Body of pancreas (tissue), 4 donors: ENCODE data around the gene QPRT. TPM values are rescaled to one million over a fixed set of nuclear protein-coding genes. Genes with fewer than 3 reads are reported as not detected.
"Not testable (repeated sequence)": the region's sequence is repeated elsewhere in the genome, so short reads cannot be mapped to it uniquely, and the experiment has no call there.

Experiments
- ATAC-seq: fragments of 150-250 bp; one replicate; pipeline ENCODE4 v1.9.1; 2016
- DNase-seq, 4 donors: peaks; one replicate each; pipeline ENCODE4 v3.0.0-alpha.2; 2019
- H3K27ac ChIP-seq, 4 donors: fragments of 200-600 bp; sonication (generic); 1 replicate in 3 of 4; 2 replicates in 1 of 4; pipeline versions ENCODE4 v1.5.1 to v1.6.1; 2016 to 2019; ENCODE audit warnings: mild to moderate bottlenecking in 1 of 4, mixed read lengths in 1 of 4, moderate library complexity in 1 of 4
- H3K27me3 ChIP-seq, 2 donors: fragments of 200-600 bp; sonication (generic); one replicate each; pipeline ENCODE4 v1.6.0; 2016; ENCODE audit warnings: mild to moderate bottlenecking in 1 of 2
- H3K36me3 ChIP-seq, 2 donors: fragments of 200-600 bp; sonication (generic); replicated peaks in 1 of 2; 2 replicates each; pipeline ENCODE4 v1.5.1; 2016; ENCODE audit warnings: low read depth in 2 of 2; ENCODE audit not compliant: insufficient read depth in 1 of 2
- H3K4me1 ChIP-seq: fragments of 200-600 bp; sonication (generic); one replicate; pipeline ENCODE4 v1.6.0; 2016
- H3K4me3 ChIP-seq, 2 donors: fragments of 200-600 bp; sonication (generic); 1 replicate in 1 of 2; 2 replicates in 1 of 2; pipeline ENCODE4 v1.5.1; 2016 to 2019
- H3K9me3 ChIP-seq, 3 donors: fragments of 200-600 bp; sonication (generic); 1 replicate in 2 of 3; 2 replicates in 1 of 3; pipeline ENCODE4 v1.5.1; 2016
- POLR2A ChIP-seq, 3 donors: fragments of 450-650 bp; IDR thresholded peaks; one replicate each; pipeline ENCODE4 v1.6.1; 2016; ENCODE audit warnings: antibody characterized with exemption in 3 of 3, mild to moderate bottlenecking in 2 of 3
- WGBS, 2 donors: methylation state at CpG; one replicate each; pipeline ENCODE4 v1.1.5; 2017; 5-methylcytosine and 5-hydroxymethylcytosine counted together
- intact Hi-C: fragments of 100-400 bp; cut with DNase I; formaldehyde crosslinking; loops from one replicate; pipeline ENCODE4 v1.15.1; 2023
- total RNA-seq, 2 donors: library from RNA; depleted of rRNA; stranded (reverse); fragments of >200 nt; gene quantifications; one replicate each; pipeline ENCODE4 v1.1.0, GENCODE V29; 2016
- TF ChIP-seq, protein P1 (sequence below), 7 experiments: fragments of 450-650 bp in 4 of 7; fragments of 200-600 bp in 3 of 7; sonication (generic) in 3 of 7; IDR thresholded peaks; one replicate each; pipeline ENCODE4 v1.5.1; 2016 to 2019; ENCODE audit warnings: antibody characterized with exemption in 7 of 7

The QPRT gene
- total RNA-seq, 2 donors from 2014 or later: 28.0 to 30.3 TPM

DNA sequence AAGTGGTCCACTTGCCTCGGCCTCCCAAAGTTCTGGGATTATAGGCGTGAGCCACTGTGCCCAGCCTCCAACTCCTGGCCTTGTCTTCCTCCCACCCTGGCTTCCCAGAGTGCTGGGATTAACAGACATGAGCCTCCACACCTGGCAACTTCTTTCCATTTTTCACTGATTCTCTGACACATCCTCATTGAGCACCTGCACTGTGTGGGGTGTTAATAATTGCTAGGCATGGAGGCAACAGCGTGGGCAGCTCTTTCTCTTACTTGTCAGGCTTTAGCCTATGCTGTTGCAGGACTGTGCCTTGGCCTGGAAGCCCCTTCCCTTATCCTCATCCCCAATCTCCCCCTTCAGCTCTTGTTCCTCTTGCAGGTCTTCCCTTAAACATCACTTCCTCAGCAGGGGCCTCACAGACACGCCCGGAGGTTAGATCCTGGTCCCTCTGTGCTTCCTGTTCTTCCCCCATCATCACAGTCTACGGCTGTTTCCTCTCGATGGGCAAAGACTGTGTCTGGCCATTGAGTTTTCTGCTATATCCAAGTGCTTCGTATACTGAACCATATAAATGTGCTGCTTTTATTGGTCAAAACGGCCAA is 7.9 kb downstream of the QPRT start:
- no peaks in the 10 kb centered on the region for H3K9me3 ChIP-seq
- no peak overlapping the region for H3K4me3 ChIP-seq
- WGBS, 2 donors: 71 to 73% methylated on average over 9 of the region's 9 CpGs
- no peaks in the 10 kb centered on the region for H3K4me1 ChIP-seq
- no peaks in the 10 kb centered on the region for H3K36me3 ChIP-seq
- no peak for ATAC-seq
- TF ChIP-seq, protein P1, sequence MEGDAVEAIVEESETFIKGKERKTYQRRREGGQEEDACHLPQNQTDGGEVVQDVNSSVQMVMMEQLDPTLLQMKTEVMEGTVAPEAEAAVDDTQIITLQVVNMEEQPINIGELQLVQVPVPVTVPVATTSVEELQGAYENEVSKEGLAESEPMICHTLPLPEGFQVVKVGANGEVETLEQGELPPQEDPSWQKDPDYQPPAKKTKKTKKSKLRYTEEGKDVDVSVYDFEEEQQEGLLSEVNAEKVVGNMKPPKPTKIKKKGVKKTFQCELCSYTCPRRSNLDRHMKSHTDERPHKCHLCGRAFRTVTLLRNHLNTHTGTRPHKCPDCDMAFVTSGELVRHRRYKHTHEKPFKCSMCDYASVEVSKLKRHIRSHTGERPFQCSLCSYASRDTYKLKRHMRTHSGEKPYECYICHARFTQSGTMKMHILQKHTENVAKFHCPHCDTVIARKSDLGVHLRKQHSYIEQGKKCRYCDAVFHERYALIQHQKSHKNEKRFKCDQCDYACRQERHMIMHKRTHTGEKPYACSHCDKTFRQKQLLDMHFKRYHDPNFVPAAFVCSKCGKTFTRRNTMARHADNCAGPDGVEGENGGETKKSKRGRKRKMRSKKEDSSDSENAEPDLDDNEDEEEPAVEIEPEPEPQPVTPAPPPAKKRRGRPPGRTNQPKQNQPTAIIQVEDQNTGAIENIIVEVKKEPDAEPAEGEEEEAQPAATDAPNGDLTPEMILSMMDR (IDR thresholded peaks at IDR 0.05): no peak
- no peak for TF ChIP-seq POLR2A (IDR thresholded peaks at IDR 0.05)
- H3K27me3 ChIP-seq: no peaks in the 10 kb centered on the region
- no peak overlapping the region for H3K27ac ChIP-seq
- no peak for DNase-seq
- intact Hi-C loops: no loop called here

DNA sequence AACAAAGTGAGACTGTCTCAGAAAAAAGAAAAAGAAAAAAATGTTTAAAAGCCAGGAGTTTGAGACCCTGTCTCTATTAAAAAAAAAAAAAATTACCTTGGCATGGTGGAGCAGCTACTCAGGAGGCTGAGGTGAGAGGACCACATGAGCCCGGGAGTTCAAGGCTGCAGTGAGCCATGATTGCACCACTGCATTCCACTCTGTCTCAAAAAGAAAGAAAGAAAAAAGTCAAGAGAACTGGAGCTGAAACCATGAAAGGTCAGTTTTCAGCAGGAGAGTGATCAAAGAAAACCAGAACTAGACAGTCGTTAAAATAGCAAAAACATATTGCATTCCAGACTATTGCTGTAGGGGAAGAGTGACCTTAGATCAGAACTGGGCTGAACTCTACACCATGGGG is 8.8 kb downstream of the QPRT start:
- intact Hi-C loops: no loop called here
- no peaks in the 10 kb centered on the region for H3K27me3 ChIP-seq
- no peak for ATAC-seq
- H3K4me3 ChIP-seq: no peak overlapping the region
- no peaks in the 10 kb centered on the region for H3K4me1 ChIP-seq
- TF ChIP-seq, protein P1 (IDR thresholded peaks at IDR 0.05): no peak
- TF ChIP-seq POLR2A (IDR thresholded peaks at IDR 0.05): no peak
- H3K9me3 ChIP-seq: no peaks in the 10 kb centered on the region
- WGBS, 2 donors: 77 to 91% methylated on average over 2 of the region's 2 CpGs
- DNase-seq: no peak
- H3K27ac ChIP-seq: no peak overlapping the region
- no peaks in the 10 kb centered on the region for H3K36me3 ChIP-seq

DNA sequence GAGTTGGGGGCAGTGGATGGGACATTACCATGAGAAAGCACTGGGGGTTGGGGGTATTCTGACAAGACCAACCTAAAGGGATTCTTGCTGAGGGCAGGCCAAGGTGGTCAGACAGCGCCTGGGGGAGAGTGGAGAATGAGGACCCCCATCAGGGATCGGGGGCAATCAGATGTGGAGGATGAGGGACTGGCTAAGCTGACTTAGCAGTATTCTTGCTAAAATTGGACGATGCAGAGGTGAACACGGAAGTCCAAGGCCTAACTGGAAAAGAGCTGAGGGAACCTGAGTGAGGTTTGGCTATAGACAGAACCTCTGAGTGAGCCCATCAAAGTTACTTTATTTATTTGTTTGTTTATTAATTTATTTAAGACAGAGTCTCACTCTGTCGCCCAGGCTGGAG is 9.2 kb downstream of the QPRT start:
- intact Hi-C loops: no loop called here
- no peak overlapping the region for H3K27ac ChIP-seq
- TF ChIP-seq, protein P1 (IDR thresholded peaks at IDR 0.05): no peak
- TF ChIP-seq POLR2A (IDR thresholded peaks at IDR 0.05): no peak
- no peaks in the 10 kb centered on the region for H3K4me1 ChIP-seq
- H3K4me3 ChIP-seq: no peak overlapping the region
- DNase-seq: no peak
- no peaks in the 10 kb centered on the region for H3K36me3 ChIP-seq
- H3K27me3 ChIP-seq: no peaks in the 10 kb centered on the region
- ATAC-seq: no peak
- H3K9me3 ChIP-seq: no peaks in the 10 kb centered on the region
- WGBS, 2 donors: 83 to 89% methylated on average over 5 of the region's 5 CpGs

DNA sequence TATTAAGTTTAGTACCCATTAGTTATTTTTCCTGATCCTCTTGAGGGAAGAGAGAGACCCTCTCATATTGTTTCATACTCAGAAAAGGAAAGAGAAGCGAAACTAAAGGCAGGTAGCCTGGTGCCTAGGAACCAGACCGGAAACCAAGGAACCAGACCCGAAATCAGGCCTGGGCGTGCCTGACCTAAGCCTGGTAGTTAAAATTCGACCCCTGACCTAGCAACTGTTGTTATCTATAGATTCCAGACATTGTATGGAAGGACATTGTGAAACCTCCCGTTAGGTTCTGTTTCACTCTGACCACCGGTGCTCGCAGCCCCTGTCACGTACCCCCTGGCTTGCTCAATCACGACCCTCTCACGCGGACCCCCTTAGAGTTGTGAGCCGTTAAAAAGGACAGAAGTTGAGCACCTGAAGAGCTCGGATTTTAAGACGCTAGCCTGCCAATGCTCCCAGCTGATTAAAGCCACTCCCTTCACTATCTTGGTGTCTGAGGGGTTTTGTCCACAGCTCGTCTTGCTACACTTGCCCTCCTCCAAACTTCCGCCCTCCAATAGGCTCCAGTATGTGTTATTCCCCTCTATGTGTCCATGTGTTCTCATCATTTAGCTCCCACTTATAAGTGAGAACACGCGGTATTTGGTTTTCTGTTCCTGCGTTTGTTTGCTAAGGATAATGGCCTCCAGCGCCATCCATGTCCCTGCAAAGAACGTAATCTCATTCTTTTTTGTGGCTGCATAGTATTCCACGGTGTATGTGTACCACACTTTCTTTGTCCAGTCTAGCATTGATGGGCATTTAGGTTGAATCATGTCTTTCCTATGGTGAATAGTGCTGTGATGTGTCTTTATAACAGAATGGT is 10.7 kb downstream of the QPRT start:
- intact Hi-C loops: loop anchor here (10.0 kb wide), 1 partner anchor 335 kb away; the partner anchor contains the start of gene C16orf92
- WGBS, 2 donors: 79 to 96% methylated on average over 23 of the region's 23 CpGs
- DNase-seq: not testable (repeated sequence)

DNA sequence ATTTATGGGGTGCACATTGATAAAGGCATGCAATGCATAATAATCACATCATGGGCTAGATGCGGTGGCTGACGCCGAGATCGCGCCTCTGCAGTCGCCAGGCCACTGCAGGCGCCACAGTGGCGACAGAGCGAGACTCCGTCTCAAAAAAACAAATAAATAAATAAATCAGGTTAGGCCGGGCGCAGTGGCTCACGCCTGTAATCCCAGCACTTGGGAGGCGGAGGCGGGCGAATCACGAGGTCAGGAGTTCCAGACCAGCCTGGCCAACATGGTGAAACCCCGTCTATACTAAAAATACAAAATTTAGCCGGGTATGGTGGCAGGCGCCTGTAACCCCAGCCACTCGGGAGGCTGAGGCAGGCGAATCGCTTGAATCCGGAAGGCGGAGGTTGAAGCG is 13.6 kb downstream of the QPRT start:
- WGBS, 2 donors: 94 to 95% methylated on average over 22 to 26 of the region's 26 CpGs
- not testable (repeated sequence) for DNase-seq
- intact Hi-C loops: loop anchor here (10.0 kb wide), 1 partner anchor 332 kb away; the partner anchor contains the start of gene C16orf92

More for the DNA sequence above, 10.7 kb downstream of the QPRT start:
- not testable (repeated sequence) for H3K4me1 ChIP-seq, H3K4me3 ChIP-seq, H3K9me3 ChIP-seq, H3K27me3 ChIP-seq, ATAC-seq, H3K27ac ChIP-seq, H3K36me3 ChIP-seq

More for the DNA sequence above, 13.6 kb downstream of the QPRT start:
- H3K36me3 ChIP-seq, H3K27ac ChIP-seq, ATAC-seq, H3K4me1 ChIP-seq, H3K27me3 ChIP-seq, H3K9me3 ChIP-seq, H3K4me3 ChIP-seq: not testable (repeated sequence)
